Duodenal mucosa (tissue), 2 donors: ENCODE results near the gene RBPMS2.
"Not testable (repeated sequence)": the region's sequence is repeated elsewhere in the genome, so short reads cannot be mapped to it uniquely, and the experiment has no call there.

Source experiments
- H3K27ac ChIP-seq: one replicate; pipeline ENCODE4 v1.7.0; 2013; ENCODE audit warnings: low read depth, low read length
- H3K27me3 ChIP-seq, 2 donors: one replicate each; pipeline ENCODE4 v1.7.0; 2013; ENCODE audit warnings: low read length in 2 of 2, control low read depth in 1 of 2; ENCODE audit not compliant: insufficient read depth in 2 of 2, control insufficient read depth in 1 of 2
- H3K36me3 ChIP-seq, 2 donors: one replicate each; pipeline ENCODE4 v1.7.0; 2013; ENCODE audit warnings: low read length in 2 of 2, control low read depth in 1 of 2; ENCODE audit not compliant: insufficient read depth in 2 of 2, control insufficient read depth in 1 of 2
- H3K4me1 ChIP-seq, 2 donors: one replicate each; pipeline ENCODE4 v1.7.0; 2013; ENCODE audit warnings: low read length in 2 of 2, control low read depth in 1 of 2; ENCODE audit not compliant: insufficient read depth in 2 of 2, control insufficient read depth in 1 of 2
- H3K4me3 ChIP-seq, 2 donors: one replicate each; pipeline ENCODE4 v1.7.0; 2013; ENCODE audit warnings: low read length in 2 of 2, low read depth in 1 of 2
- H3K9ac ChIP-seq, 2 donors: one replicate each; pipeline ENCODE4 v1.7.0; 2013; ENCODE audit warnings: low read length in 2 of 2, low read depth in 1 of 2
- H3K9me3 ChIP-seq, 2 donors: one replicate each; pipeline ENCODE4 v1.7.0; 2013; ENCODE audit warnings: low read length in 2 of 2, control low read depth in 1 of 2; ENCODE audit not compliant: control insufficient read depth in 1 of 2

RBPMS2 gene

DNA sequence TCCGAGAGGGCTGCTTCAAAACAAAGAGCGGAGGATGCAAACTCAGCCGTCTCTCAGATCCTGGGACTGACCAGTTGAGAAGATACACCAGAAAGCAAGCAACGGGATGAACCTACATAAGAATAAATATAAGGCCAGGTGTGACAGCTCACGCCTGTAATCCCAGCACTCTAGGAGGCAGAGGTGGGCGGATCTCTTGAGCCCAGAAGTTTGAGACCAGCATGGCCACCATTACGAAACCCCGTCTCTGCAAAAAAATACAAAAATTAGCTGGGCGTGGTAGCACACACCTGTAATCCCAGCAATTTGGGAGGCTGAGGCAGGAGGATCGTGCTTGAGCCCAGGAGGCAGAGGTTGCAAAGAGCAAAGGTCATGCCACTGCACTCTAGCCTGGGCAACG, 31.7 kb downstream of the RBPMS2 start:
- no peak overlapping the region for H3K27ac ChIP-seq
- H3K4me3 ChIP-seq, result no peak overlapping the region
- H3K27me3 ChIP-seq, result no peaks in the 10 kb centered on the region
- peaks cover 0 to 6% of the 10 kb centered on the region in 2 donors for H3K4me1 ChIP-seq
- H3K36me3 ChIP-seq, result no peaks in the 10 kb centered on the region
- no peak overlapping the region for H3K9ac ChIP-seq
- H3K9me3 ChIP-seq, result no peaks in the 10 kb centered on the region

DNA sequence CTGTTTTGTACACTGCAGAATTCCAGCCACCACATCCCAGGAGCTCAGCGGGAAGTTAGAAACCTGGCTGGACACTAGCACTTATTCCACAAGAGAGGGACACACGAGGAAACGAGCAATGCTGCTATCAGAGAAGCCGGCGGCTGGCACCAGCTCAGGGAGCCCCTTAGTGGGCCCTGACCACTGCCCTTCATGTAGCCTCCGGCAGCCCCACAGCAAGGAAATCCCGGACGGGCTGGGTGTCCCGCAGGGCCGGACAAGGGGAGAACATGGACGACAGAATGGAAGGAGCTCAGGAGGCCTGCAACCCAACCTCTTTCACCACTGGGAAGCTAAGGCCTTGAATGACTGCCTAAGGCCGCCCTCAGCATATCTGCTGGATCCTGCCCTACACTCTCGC, 32.5 kb downstream of the RBPMS2 start:
- Histone ChIP-seq H3K27ac (no peak overlapping the region), H3K9me3 (no peaks in the 10 kb centered on the region), H3K27me3 (no peaks in the 10 kb centered on the region), H3K4me1 (peaks cover 0 to 6% of the 10 kb centered on the region in 2 donors), H3K9ac (no peak overlapping the region), H3K4me3 (no peak overlapping the region), H3K36me3 (no peaks in the 10 kb centered on the region)

DNA sequence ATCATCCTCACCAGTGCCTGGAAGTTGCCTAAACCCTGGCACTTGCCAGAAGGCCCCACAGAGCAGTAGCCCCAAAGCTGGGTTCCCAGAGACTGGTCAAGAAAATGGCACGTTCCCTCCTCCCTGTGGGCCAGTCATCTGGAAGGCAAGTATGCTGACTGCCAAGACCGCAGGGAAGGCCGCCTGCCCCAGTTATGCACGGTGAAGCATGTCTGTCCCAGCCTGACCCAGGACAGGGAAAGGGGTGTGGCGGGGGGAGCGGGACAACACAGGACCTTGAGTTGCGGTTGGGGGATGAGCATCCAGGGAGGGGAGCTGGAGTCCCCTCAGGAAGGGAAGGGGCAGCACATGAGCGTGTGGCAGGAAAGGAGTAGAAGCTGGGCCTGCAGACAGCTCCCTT, 33.0 kb downstream of the RBPMS2 start:
- Histone ChIP-seq H3K9me3 (no peaks in the 10 kb centered on the region), H3K9ac (no peak overlapping the region), H3K27ac (no peak overlapping the region), H3K36me3 (no peaks in the 10 kb centered on the region), H3K4me3 (no peak overlapping the region), H3K4me1 (peaks cover 0 to 6% of the 10 kb centered on the region in 2 donors), H3K27me3 (no peaks in the 10 kb centered on the region)

DNA sequence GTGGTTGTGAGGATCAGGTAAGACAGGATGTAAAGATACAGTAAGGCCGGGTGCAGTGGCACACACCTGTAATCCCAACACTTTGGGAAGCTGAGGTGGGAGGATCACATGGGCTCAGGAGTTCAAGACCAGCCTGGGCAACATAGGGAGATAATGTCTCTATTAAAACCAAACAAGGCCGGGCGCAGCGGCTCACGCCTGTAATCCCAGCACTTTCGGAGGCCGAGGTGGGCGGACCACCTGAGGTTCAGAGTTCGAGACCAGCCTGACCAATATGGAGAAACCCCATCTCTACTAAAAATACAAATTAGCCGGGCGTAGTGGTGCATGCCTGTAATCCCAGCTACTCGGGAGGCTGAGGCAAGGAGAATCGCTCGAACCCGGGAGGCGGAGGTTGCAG, 33.7 kb downstream of the RBPMS2 start:
- H3K27ac ChIP-seq, H3K36me3 ChIP-seq, H3K9me3 ChIP-seq, H3K4me1 ChIP-seq, H3K4me3 ChIP-seq, H3K9ac ChIP-seq, H3K27me3 ChIP-seq: not testable (repeated sequence)

DNA sequence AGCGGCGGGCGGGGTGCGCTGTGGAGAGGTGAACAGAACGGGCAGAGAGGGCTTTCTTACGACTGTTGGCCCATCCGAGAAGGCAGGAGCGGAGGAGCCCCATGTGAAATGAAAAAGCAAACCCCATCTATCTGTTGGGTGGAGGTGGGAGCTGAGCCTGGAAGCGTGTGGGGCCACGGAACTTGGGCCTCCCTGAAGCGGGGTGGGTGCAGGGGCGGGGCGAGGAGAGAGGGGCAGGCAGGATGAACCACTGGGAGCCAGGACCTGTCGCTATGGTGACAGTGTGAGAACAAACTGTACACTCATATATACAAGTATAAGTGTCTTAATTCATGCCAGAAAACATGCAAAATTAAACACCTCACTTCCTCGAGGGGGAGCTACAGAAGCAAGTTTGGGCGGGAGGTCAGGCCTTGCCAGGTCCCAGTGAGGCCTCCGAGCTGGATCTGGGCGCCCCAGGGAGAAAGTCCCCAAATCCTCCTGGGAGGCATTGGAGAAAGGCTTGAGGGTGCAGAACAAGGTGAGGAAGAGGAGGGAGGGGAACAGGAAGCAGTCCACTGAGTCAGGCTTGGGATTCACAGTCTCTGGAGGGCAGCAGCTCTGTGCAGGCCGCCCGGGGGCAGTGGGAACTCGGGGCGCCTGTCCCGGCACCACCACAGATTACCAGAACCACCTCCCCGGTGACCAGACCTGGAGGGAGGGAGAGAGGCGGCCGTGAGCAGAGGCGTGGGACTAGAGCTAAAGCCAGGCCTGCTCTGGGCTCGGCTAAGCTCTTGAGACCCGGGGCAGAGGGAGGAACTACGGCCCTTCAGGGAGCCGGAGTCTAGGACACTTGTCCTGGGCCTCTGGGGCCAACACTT, 34.8 kb downstream of the RBPMS2 start:
- Histone ChIP-seq H3K36me3 (no peaks in the 10 kb centered on the region), H3K27ac (peak overlapping the region; percentile 36), H3K9me3 (no peaks in the 10 kb centered on the region), H3K4me1 (peaks cover 0 to 6% of the 10 kb centered on the region in 2 donors), H3K9ac (peak overlapping the region; percentile 32), H3K4me3 (no peak overlapping the region), H3K27me3 (no peaks in the 10 kb centered on the region)

DNA sequence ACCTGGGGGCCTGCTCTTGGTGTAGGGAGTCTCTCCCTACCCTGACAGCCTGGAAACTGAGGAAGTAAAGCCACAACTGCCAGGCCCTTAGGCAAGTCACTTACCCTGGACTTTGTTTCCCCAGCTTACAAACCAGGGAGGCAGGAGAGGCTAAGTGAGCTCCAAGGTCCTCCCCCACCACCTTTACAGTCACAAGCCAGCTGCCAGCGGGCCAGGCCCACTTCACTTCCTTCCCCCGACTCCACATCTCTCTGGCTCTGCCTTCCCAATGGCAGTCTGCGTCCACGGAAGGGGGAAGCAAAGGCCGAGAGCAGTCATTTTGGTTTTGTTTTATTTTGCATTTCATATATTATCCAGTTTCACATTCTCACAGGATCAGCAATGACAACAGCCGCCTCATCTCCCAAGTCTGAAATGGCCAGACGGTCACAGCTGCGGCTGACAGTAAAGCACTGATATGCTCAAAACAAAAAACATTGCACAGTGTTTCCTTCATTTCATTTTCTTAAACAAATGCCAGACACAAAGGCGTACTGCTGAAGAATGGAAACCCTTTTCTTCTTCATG, 35.7 kb downstream of the RBPMS2 start:
- Histone ChIP-seq H3K4me3 (peak overlapping the region in 1 of 2 donors; percentile 11), H3K36me3 (no peaks in the 10 kb centered on the region), H3K27ac (peak overlapping the region; percentile 73), H3K9ac (peak overlapping the region; percentile 18 to 32), H3K9me3 (no peaks in the 10 kb centered on the region), H3K27me3 (no peaks in the 10 kb centered on the region), H3K4me1 (peaks cover 0 to 6% of the 10 kb centered on the region in 2 donors)

DNA sequence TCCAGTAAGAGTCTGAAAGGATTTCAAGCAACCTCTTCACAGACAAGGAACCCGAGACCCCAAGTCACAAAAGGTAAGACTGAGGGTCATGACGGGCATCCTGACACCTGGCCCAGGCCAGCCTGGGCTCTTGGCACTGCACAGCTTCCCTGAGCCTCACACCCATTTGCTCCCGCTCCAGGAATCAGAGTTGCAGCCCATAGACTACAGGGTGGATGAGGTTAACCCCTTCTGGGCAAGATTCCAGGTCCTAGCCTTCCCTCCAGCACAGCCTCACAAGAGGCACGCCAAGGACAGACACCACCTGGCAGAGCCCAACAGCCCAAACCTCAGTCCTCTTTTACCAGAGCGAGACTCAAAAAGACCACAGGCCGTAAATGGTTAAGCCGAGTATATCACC, 36.2 kb downstream of the RBPMS2 start:
- Histone ChIP-seq H3K36me3 (no peaks in the 10 kb centered on the region), H3K27ac (peak overlapping the region; percentile 73), H3K4me1 (peaks cover 0 to 6% of the 10 kb centered on the region in 2 donors), H3K9ac (peak overlapping the region; percentile 18 to 32), H3K9me3 (no peaks in the 10 kb centered on the region), H3K4me3 (no peak overlapping the region), H3K27me3 (no peaks in the 10 kb centered on the region)

DNA sequence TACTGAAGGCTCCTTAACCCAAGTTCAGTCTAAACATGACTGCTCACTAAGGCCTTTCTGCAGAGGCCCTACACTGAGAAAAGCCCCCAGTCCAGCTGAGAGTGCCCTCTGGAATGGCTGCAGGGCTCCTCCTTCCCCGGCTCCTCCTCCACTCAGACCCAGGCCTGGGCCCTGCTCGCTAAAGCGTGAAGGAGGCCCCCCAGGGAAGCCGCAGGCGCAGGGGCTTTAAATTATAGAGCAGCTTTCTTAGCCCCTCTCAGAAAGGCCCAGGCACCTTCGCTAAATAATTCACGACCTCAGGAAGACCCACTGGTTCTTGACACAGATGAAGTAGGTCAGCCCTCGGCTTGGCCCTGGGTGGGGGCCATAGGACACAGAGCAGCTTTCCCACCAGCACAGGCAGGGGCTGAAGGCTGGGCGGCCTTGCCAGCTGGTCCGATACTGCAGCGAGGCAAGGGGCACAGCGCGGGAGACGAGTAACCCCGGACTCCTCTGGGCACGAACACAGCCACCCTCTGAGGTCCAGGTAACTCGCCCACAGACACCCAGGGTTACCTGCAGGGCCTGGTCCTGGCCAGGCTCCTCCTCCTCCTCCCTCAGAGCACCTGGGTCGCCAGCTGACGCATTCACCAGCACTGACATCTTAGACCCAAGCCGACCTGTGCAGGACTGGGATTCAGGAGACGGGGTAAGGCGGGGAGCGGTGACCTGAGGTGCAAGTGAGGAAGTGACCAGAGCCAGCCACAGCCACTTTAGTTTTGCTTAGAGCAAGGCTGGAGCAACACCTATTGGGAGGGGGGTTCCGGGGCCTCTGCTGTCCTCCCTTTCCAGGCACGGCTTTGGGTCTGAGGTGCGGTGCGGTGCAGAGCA, 36.9 kb downstream of the RBPMS2 start:
- no peak overlapping the region for H3K27ac ChIP-seq

DNA sequence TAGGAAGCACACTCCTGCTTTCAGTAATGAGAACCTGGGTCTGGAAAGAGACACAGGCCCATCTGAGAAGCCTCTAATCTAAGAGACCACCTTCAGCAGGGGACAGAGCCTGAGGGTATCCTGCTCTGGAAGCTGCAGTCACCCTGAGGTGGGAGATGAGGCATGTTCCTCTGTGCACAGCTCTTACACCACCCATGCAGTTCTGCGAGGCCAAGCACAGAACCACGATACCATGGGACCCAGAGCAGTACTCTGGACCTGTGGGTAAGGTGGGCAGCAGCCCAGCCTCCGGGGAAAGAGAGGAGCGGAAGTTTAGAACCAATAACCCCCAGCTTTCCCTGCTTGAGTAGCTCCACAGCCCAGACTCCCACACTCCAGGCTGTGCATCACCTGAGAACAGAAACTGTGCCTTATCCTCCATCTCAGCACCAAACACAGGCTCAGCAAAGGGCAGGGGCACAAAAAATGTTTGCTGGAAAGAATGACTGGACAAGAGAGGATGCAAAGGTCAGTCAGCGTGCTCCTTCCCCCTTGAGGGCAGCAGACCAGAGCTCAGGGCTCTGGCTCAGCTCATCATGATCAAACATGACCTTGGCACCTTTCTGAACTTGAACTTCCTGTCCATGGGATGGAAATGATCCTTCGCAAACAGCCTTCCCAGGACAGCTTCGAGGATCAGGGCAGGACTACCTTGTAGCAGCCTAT, 43.1 kb downstream of the RBPMS2 start:
- H3K9me3 ChIP-seq, result no peaks in the 10 kb centered on the region
- no peak overlapping the region for H3K27ac ChIP-seq
- peaks cover 0 to 3% of the 10 kb centered on the region in 2 donors for H3K4me1 ChIP-seq
- H3K36me3 ChIP-seq, result no peaks in the 10 kb centered on the region
- H3K4me3 ChIP-seq, result no peak overlapping the region
- H3K27me3 ChIP-seq, result no peaks in the 10 kb centered on the region
- H3K9ac ChIP-seq, result no peak overlapping the region

More for the DNA sequence above, 36.9 kb downstream of the RBPMS2 start:
- no peaks in the 10 kb centered on the region for H3K36me3 ChIP-seq
- peaks cover 0 to 6% of the 10 kb centered on the region in 2 donors for H3K4me1 ChIP-seq
- peak overlapping the region in 1 of 2 donors; percentile 32 for H3K9ac ChIP-seq
- H3K27me3 ChIP-seq, result no peaks in the 10 kb centered on the region
- H3K9me3 ChIP-seq, result no peaks in the 10 kb centered on the region
- no peak overlapping the region for H3K4me3 ChIP-seq
